NT2/D1 (cell line): Measurements from ENCODE around the gene ZNF547.

Source experiments
- DNase-seq: peaks from one replicate; pipeline ENCODE4 v3.0.0-alpha.2; 2011; ENCODE audit warnings: low read depth, low spot score
- H3K27me3 ChIP-seq: 2 replicates; pipeline ENCODE4 v1.6.0; 2011; ENCODE audit warnings: mild to moderate bottlenecking; ENCODE audit not compliant: insufficient read length, insufficient read depth
- H3K36me3 ChIP-seq: 2 replicates; pipeline ENCODE4 v1.6.1; 2011; ENCODE audit warnings: mild to moderate bottlenecking, low read length, mixed read lengths; ENCODE audit not compliant: insufficient read depth, insufficient read length
- H3K4me1 ChIP-seq: 2 replicates; pipeline ENCODE4 v1.5.1; 2011; ENCODE audit not compliant: insufficient read depth, insufficient read length
- H3K4me3 ChIP-seq: 2 replicates; pipeline ENCODE4 v1.5.1; 2011; ENCODE audit warnings: low read depth; ENCODE audit not compliant: insufficient read length
- H3K9ac ChIP-seq: 2 replicates; pipeline ENCODE4 v1.6.0; 2011; ENCODE audit warnings: low read depth; ENCODE audit not compliant: insufficient read length
- H3K9me3 ChIP-seq: 2 replicates; pipeline ENCODE4 v1.5.1; 2011; ENCODE audit warnings: mild to moderate bottlenecking, low read length; ENCODE audit not compliant: insufficient read depth
- SUZ12 ChIP-seq: IDR thresholded peaks from 2 replicates; pipeline ENCODE4 v1.6.1; 2011; ENCODE audit not compliant: insufficient read length, insufficient read depth; ENCODE audit errors: extremely low read depth
- YY1 ChIP-seq: IDR thresholded peaks from 2 replicates; pipeline ENCODE4 v1.6.1; 2011; ENCODE audit not compliant: insufficient read length, insufficient read depth
- ZNF274 ChIP-seq: IDR thresholded peaks from 2 replicates; pipeline ENCODE4 v1.6.1; 2011; ENCODE audit warnings: mild to moderate bottlenecking, low read depth, low read length

Gene ZNF547

DNA sequence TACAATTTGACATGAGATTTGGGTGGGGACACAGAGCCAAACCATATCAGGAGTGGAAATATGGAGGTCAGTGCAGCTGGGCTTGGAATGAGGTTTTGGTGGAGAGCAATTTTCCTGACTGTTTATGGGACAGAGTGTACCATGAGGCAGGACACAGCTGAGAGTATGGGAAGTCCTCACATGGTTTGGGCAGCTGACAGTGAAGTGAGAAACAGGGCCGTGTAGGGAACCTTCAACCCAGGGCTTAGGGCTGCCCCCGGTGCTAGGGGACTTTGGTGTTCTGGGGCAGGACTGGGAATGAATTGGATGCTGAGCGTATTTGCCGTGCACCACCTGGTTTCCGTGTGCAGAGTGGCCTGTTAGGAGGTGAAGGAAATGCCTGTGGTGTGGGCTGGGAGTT is 32.4 kb downstream of the ZNF547 start:
- H3K36me3 ChIP-seq: peaks cover 44% of the 10 kb centered on the region
- H3K27me3 ChIP-seq: no peaks in the 10 kb centered on the region
- no peak for TF ChIP-seq YY1
- no peak for TF ChIP-seq SUZ12

DNA sequence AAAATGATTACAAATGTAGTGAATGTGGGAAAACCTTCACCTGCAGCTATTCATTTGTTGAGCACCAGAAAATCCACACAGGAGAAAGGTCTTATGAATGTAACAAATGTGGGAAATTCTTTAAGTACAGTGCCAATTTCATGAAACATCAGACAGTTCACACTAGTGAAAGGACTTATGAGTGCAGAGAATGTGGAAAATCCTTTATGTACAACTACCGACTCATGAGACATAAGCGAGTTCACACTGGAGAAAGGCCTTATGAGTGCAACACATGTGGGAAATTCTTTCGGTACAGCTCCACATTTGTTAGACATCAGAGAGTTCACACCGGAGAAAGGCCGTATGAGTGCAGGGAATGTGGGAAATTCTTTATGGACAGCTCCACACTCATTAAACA is 35.5 kb downstream of the ZNF547 start:
- Histone ChIP-seq H3K36me3 (peaks cover 38% of the 10 kb centered on the region), H3K9me3 (peaks cover 11% of the 10 kb centered on the region; the same call in 1 of the 2 replicates), H3K27me3 (no peaks in the 10 kb centered on the region), H3K4me1 (no peaks in the 10 kb centered on the region), H3K4me3 (no peak overlapping the region), H3K9ac (no peak overlapping the region)
- no peak for TF ChIP-seq SUZ12
- TF ChIP-seq ZNF274: no peak
- DNase-seq: no peak

More for the DNA sequence above, 32.4 kb downstream of the ZNF547 start:
- Histone ChIP-seq H3K9me3 (no peaks in the 10 kb centered on the region), H3K4me1 (no peaks in the 10 kb centered on the region), H3K9ac (no peak overlapping the region), H3K4me3 (no peak overlapping the region)
- DNase-seq: no peak

DNA sequence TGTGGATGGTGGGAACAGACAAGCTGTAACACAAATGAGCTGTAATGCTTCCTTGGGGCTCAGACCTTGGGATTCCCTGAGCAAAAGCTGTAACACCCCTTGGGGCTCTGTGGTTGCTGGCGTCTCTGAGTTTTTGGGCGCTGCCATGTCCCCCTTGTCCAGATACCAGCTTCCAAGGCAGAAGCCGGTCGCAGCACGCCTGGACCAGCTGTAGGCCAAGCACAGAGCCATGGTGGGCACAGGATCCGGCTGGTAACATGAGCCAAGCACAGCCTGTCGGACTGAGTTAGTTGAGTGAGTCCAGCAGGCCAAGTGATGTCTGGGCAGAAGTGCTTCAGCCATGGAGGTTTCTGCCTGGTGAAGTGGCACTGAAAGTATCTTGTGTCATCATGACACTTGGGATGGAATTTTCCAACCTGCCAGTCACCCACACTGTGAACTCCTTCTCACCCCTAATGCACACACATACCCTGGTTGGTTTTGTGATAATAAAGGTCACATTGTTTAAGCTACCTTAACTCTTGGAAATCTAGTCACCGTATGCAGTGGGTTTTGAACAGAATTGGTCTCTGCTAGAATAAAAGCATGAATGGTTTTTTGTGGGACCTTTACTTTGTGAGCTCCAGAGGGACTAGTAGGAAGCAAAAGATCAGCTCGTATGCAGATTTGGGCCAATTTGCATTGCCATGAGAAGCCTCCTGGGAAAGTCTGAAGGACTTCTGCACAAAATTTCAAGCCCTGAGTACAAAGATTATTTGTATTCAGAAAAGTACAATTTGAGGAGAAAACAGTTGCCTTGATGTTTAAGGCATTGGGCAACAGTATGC is 40.6 kb downstream of the ZNF547 start:
- H3K9me3 ChIP-seq: peaks cover 11% of the 10 kb centered on the region; the same call in 1 of the 2 replicates
- TF ChIP-seq ZNF274: no peak
- TF ChIP-seq SUZ12: no peak
- TF ChIP-seq YY1: no peak
- H3K27me3 ChIP-seq: no peaks in the 10 kb centered on the region
- H3K9ac ChIP-seq: no peak overlapping the region
- H3K4me1 ChIP-seq: no peaks in the 10 kb centered on the region
- peaks cover 9% of the 10 kb centered on the region for H3K36me3 ChIP-seq
- no peak for DNase-seq
- H3K4me3 ChIP-seq: no peak overlapping the region

DNA sequence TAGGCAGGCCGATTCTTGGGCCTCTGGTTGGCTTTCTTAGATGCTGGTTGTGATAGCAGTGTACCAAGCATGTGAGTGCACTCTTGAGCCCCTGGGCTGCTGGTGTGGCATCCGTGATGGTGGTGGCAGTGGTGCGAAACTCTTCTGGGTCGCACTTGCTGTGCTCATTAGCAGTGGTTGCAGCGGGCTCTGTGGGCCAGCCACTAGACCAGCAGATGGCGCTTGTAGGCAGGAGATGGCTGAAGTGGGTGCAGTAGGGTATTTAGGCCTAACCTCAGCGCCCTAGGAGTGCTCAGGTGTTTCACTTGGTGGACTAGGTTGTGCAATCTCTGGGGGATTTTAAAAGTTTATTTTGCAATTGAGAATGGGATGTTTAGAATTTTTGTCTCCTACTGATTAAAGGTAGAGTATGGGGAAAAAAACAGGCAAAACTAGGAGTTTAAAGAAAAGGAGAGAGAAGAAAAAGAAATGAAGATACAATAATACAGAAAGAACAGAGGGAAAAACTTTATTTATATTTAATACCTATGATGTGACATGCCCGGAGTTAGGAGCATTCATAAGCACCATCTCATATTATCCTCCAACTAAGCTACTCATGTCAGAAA is 43.3 kb downstream of the ZNF547 start:
- H3K27me3 ChIP-seq: no peaks in the 10 kb centered on the region
- H3K9me3 ChIP-seq: peaks cover 11% of the 10 kb centered on the region; the same call in 1 of the 2 replicates
- no peak overlapping the region for H3K9ac ChIP-seq
- no peak overlapping the region for H3K4me3 ChIP-seq
- peak; percentile 47 for DNase-seq
- no peak for TF ChIP-seq YY1
- no peak for TF ChIP-seq SUZ12
- no peak for TF ChIP-seq ZNF274
- H3K4me1 ChIP-seq: no peaks in the 10 kb centered on the region
- H3K36me3 ChIP-seq: no peaks in the 10 kb centered on the region

DNA sequence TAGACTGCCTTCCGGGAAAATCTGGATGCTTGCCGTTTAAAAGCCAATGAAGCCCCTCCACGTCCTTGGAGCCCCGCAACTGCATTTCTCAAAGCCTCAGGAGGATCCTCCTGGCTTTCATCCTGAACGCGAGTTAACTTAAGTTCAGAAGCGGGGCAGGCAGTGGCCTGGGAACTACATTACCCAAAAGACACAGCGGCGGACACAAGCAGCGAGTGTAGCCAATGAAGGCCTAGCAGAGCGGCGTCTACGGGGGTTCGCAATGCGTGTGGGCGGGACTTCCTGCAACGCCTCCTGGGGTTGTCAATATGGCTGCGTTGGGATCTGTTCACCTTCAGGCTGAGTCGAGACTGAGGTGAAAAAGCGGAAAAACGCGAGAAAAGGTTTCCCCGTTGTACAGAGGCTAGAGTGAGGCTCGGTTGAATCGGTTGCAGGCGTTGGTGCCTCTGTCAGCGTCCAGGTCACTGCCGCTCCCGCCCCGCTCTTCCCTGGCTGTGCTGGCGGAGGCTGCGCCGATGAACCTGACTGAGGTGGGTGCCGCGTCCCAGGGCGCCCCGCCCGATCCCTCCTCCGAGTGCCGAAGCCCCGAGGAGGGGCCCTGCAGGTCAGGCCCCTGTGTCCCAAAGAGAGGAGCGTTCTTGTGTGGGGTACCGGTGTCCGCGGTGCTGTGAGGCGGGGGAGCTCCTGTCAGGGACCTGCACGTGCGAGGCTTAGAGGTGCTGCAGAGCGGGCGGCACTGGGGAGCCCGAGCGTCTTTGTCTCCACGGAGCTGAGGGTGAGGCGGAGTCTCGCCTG is 47.7 kb downstream of the ZNF547 start, which contains the start of gene ZNF17:
TSS of gene ZNF17 (plus strand) at position 285 of the 795 bp plus-strand sequence. CDS start 2,455 bp downstream, outside the sequence.
- Histone ChIP-seq H3K27me3 (no peaks in the 10 kb centered on the region), H3K4me3 (peak within 1 kb of the TSS; percentile 98), H3K36me3 (peaks cover 22% of the 10 kb centered on the region), H3K9ac (peak within 1 kb of the TSS; percentile 91), H3K4me1 (peaks cover 3% of the 10 kb centered on the region), H3K9me3 (no peaks in the 10 kb centered on the region)
- peak; percentile 85 for DNase-seq
- no peak for TF ChIP-seq SUZ12
- peak; percentile 83 for TF ChIP-seq YY1
- TF ChIP-seq ZNF274: no peak

DNA sequence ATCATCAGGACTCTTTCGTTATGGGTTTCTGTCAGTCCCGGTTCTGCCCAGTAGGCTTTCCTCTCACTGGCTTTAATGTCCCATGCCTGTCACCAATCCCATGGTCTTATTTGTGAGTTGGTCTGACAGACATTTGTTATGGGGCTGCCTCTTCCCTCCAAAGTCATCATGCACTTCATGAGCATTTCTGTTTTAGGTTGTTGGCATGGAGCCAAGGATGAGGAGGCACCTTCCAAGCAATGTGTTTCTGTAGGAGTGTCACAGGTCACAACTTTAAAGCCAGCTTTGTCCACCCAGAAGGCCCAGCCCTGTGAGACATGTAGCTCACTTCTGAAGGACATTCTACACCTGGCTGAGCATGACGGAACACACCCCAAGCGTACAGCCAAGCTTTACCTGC is 56.1 kb downstream of the ZNF547 start:
- no peak for DNase-seq
- no peak overlapping the region for H3K9ac ChIP-seq
- H3K4me1 ChIP-seq: no peaks in the 10 kb centered on the region
- no peaks in the 10 kb centered on the region for H3K27me3 ChIP-seq
- no peaks in the 10 kb centered on the region for H3K9me3 ChIP-seq
- TF ChIP-seq YY1: no peak
- TF ChIP-seq SUZ12: no peak
- TF ChIP-seq ZNF274: no peak
- H3K4me3 ChIP-seq: no peak overlapping the region
- H3K36me3 ChIP-seq: peaks cover 49% of the 10 kb centered on the region

DNA sequence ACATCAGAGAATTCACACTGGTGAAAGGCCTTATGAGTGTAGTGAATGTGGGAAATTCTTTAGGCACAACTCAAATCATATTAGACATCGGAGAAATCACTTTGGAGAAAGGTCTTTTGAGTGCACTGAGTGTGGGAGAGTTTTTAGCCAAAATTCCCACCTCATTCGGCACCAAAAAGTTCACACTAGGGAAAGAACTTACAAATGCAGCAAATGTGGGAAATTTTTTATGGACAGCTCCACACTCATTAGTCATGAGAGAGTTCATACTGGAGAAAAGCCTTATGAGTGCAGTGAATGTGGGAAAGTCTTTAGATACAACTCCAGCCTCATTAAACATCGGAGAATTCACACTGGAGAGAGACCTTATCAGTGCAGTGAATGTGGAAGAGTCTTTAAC is 57.7 kb downstream of the ZNF547 start:
- Histone ChIP-seq H3K9ac (no peak overlapping the region), H3K36me3 (peaks cover 37% of the 10 kb centered on the region), H3K4me3 (no peak overlapping the region), H3K9me3 (no peaks in the 10 kb centered on the region), H3K27me3 (no peaks in the 10 kb centered on the region), H3K4me1 (no peaks in the 10 kb centered on the region)
- TF ChIP-seq ZNF274 (no peak), YY1 (no peak), SUZ12 (no peak)
- no peak for DNase-seq
